Fibroblast of skin of right quadriceps (primary cell): ENCODE results near the gene BICDL2.

Source experiments
- DNase-seq: peaks from one replicate; pipeline ENCODE4 v3.0.0-alpha.2; 2013

BICDL2 gene

DNA sequence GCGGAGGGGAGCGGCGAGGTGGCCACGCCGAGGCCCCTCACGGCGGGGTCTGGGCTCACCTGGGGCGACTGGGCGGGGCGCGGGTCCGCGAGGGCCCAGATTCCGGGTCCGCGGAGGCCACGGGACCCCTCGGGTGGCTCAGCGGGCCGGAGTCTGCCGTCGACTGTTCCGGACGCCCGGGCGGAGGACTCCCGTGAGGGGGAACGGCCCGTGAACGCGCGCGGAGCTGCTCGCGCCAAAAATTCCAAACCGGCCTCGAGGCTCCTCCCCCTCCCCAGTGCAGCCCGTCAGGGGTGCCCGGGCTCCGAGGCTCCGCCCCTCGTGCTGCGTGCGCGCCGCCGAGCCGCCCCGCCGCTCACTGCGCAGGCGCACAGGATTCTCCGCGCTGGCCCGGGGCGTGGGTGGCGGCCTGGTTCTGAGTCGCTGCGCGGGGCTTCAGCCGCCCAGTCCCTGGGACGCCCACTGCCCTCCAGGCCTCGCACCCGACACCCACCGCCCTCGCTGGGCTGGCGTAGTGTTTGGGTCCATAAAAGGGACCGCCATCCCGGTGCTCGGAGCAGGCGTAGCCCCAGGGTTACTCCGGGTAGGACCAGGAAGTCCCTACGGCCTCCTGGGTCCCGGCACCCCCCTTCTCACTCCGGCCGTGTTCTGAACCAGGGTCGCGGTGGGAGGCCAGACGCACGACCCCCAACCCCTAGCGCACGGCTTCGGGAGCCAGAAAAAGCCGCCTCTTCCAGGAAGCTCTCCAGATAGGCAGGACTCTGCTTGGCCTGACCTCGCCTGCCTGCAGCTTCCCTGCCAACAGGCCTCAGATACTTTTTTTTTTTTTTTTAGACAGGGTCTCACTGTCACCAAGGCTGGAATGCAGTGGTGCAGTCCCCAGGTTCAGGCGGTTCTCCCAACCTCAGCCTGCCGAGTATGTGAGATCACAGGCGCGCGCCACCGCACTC lies 56.2 kb downstream of the BICDL2 start, which contains the start of gene PKMYT1:
PKMYT1 (minus strand) TSS at position 220 of the 950 bp plus-strand sequence. CDS start 789 bp downstream, outside the sequence.
- DNase-seq: peak; percentile 85

- no peak for DNase-seq
Observed at GRCh38 chr16:2979669-2980226, 57.0 kb downstream of the BICDL2 start.
